ENCODE results near the gene GABRG3.

GABRG3 gene

GRCh38 chr15:27126449-27126848 lies 155.5 kb downstream of the GABRG3 start:
- no peaks in the 10 kb centered on the region for H3F3A ChIP-seq (ENCODE audit: insufficient read depth)
- H3K4me3 ChIP-seq (ENCODE audit: insufficient read depth, low read length, poor library complexity, severe bottlenecking), result no peak overlapping the region
- no peak overlapping the region for H3K4me2 ChIP-seq (ENCODE audit: low read depth, low read length, poor library complexity, severe bottlenecking)
- no peaks in the 10 kb centered on the region for H3K9me2 ChIP-seq (replicated peaks; ENCODE audit: insufficient read depth, low read length)
- H3K79me2 ChIP-seq (ENCODE audit: insufficient read depth, low read length), result no peaks in the 10 kb centered on the region
- H4K20me1 ChIP-seq (ENCODE audit: low read depth, low read length), result no peaks in the 10 kb centered on the region
- H2AFZ ChIP-seq (ENCODE audit: low read depth, low read length, severe bottlenecking), result no peak overlapping the region
- no peaks in the 10 kb centered on the region for H3K36me3 ChIP-seq (ENCODE audit: low read length)
- no peaks in the 10 kb centered on the region for H3K27me3 ChIP-seq (ENCODE audit: low read length)
- no peak overlapping the region for H3K9ac ChIP-seq (ENCODE audit: low read length)
- TF ChIP-seq, protein P1, sequence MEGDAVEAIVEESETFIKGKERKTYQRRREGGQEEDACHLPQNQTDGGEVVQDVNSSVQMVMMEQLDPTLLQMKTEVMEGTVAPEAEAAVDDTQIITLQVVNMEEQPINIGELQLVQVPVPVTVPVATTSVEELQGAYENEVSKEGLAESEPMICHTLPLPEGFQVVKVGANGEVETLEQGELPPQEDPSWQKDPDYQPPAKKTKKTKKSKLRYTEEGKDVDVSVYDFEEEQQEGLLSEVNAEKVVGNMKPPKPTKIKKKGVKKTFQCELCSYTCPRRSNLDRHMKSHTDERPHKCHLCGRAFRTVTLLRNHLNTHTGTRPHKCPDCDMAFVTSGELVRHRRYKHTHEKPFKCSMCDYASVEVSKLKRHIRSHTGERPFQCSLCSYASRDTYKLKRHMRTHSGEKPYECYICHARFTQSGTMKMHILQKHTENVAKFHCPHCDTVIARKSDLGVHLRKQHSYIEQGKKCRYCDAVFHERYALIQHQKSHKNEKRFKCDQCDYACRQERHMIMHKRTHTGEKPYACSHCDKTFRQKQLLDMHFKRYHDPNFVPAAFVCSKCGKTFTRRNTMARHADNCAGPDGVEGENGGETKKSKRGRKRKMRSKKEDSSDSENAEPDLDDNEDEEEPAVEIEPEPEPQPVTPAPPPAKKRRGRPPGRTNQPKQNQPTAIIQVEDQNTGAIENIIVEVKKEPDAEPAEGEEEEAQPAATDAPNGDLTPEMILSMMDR (IDR thresholded peaks at IDR 0.05; ENCODE audit: insufficient read depth, low read length, poor library complexity, severe bottlenecking), result no peak
- TF ChIP-seq EZH2phosphoT487 (conservative IDR thresholded peaks at IDR 0.05; ENCODE audit: low read length), result no peak
- H3K27ac ChIP-seq (ENCODE audit: low read depth, low read length), result no peak overlapping the region
- no peaks in the 10 kb centered on the region for H3K9me3 ChIP-seq (ENCODE audit: insufficient read depth, low read length)

DNA sequence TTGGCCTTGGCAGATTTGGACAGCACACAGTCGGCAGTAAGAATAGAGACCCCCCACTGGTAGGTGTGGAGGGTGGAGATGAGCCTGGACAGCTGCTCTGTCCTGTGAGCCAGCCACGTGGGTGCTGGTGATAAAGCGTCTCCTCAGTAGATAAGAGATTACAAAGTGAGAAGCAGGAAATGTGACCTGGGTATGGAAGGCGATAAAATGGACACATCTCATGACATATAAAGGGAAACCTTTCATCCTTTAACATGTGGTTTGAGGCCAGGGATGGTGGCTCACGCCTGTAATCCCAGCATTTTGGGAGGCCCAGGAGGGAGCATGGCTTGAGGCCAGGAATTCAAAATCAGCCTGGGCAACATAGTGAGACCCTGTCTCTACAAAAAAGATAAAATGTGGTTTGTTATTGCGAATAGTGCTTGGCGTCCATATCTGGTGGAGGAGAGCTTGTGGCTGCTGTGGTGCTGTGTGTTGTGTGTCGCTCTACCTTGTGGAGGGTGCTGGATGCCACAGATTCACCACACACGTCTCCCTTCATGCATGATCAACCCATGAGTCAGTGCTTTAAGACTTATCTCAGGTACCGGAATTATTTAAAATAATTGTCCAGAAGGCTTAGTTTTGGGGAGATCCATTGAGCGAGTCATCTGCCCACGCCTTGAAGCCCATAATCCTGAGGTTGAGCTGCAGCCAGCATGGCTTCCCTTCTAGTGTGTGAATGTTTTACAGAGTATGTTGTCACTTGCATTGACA lies 157.0 kb downstream of the GABRG3 start:
- H3K36me3 ChIP-seq (ENCODE audit: low read length), result no peaks in the 10 kb centered on the region
- no peak overlapping the region for H3K4me2 ChIP-seq (ENCODE audit: low read depth, low read length, poor library complexity, severe bottlenecking)
- H3K79me2 ChIP-seq (ENCODE audit: insufficient read depth, low read length), result no peaks in the 10 kb centered on the region
- H3K9me3 ChIP-seq (ENCODE audit: insufficient read depth, low read length), result no peaks in the 10 kb centered on the region
- no peaks in the 10 kb centered on the region for H3F3A ChIP-seq (ENCODE audit: insufficient read depth)
- H2AFZ ChIP-seq (ENCODE audit: low read depth, low read length, severe bottlenecking), result no peak overlapping the region
- no peak overlapping the region for H3K9ac ChIP-seq (ENCODE audit: low read length)
- no peaks in the 10 kb centered on the region for H3K27me3 ChIP-seq (ENCODE audit: low read length)
- no peak overlapping the region for H3K27ac ChIP-seq (ENCODE audit: low read depth, low read length)
- no peak overlapping the region for H3K4me3 ChIP-seq (ENCODE audit: insufficient read depth, low read length, poor library complexity, severe bottlenecking)
- no peak for TF ChIP-seq EZH2phosphoT487 (conservative IDR thresholded peaks at IDR 0.05; ENCODE audit: low read length)
- TF ChIP-seq, protein P1 (IDR thresholded peaks at IDR 0.05; ENCODE audit: insufficient read depth, low read length, poor library complexity, severe bottlenecking), result no peak
- no peaks in the 10 kb centered on the region for H4K20me1 ChIP-seq (ENCODE audit: low read depth, low read length)
- no peaks in the 10 kb centered on the region for H3K9me2 ChIP-seq (replicated peaks; ENCODE audit: insufficient read depth, low read length)

DNA sequence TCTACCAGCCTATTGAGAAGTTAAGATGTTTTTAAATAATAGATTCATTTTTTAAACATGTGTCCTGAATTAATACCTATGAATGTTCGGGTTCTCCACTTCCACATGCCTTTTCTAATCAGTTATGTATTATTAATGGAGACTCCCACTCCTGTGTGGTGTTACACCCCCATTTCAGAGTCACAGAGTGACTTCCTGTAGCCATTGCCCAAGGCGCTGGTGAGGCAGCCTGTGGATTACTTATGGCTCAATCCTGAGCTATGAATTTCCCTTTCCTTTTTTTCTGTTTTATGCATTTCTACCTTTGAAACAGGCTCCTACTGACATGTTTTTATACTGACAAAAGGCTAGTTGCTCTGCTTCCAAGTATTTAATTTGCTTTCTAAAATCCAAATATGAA lies 162.3 kb downstream of the GABRG3 start:
- H3F3A ChIP-seq (ENCODE audit: insufficient read depth), result no peaks in the 10 kb centered on the region
- H3K9me2 ChIP-seq (replicated peaks; ENCODE audit: insufficient read depth, low read length), result no peaks in the 10 kb centered on the region
- no peak overlapping the region for H3K27ac ChIP-seq (ENCODE audit: low read depth, low read length)
- no peaks in the 10 kb centered on the region for H3K36me3 ChIP-seq (ENCODE audit: low read length)
- no peak overlapping the region for H3K4me3 ChIP-seq (ENCODE audit: insufficient read depth, low read length, poor library complexity, severe bottlenecking)
- H3K9me3 ChIP-seq (ENCODE audit: insufficient read depth, low read length), result no peaks in the 10 kb centered on the region
- no peaks in the 10 kb centered on the region for H3K79me2 ChIP-seq (ENCODE audit: insufficient read depth, low read length)
- no peak overlapping the region for H3K4me2 ChIP-seq (ENCODE audit: low read depth, low read length, poor library complexity, severe bottlenecking)
- H2AFZ ChIP-seq (ENCODE audit: low read depth, low read length, severe bottlenecking), result no peak overlapping the region
- no peaks in the 10 kb centered on the region for H3K27me3 ChIP-seq (ENCODE audit: low read length)
- H3K9ac ChIP-seq (ENCODE audit: low read length), result no peak overlapping the region
- TF ChIP-seq, protein P1 (IDR thresholded peaks at IDR 0.05; ENCODE audit: insufficient read depth, low read length, poor library complexity, severe bottlenecking), result no peak
- TF ChIP-seq EZH2phosphoT487 (conservative IDR thresholded peaks at IDR 0.05; ENCODE audit: low read length), result no peak
- H4K20me1 ChIP-seq (ENCODE audit: low read depth, low read length), result no peaks in the 10 kb centered on the region
